ENCODE results near the gene BUB1.

- no peak for TF ChIP-seq POLR2AphosphoS5 (IDR thresholded peaks at IDR 0.05; ENCODE audit: borderline replicate concordance, low read depth, low read length)
- TF ChIP-seq EZH2 (IDR thresholded peaks at IDR 0.05) = no peak
Measured at GRCh38 chr2:110708455-110708854, 30.6 kb upstream of the BUB1 start.
